GM10266 (cell line): Measurements from ENCODE around the gene SUSD4.

Source experiments
- DNase-seq: peaks from one replicate; pipeline ENCODE4 v3.0.0; 2012; ENCODE audit errors: extremely low spot score
- TF ChIP-seq, protein P1 (sequence below): IDR thresholded peaks from 2 replicates; pipeline ENCODE4 v1.5.1; 2012; ENCODE audit warnings: mild to moderate bottlenecking, low read depth; ENCODE audit not compliant: control insufficient read depth, insufficient read depth; ENCODE audit errors: missing control alignments

Gene SUSD4

DNA sequence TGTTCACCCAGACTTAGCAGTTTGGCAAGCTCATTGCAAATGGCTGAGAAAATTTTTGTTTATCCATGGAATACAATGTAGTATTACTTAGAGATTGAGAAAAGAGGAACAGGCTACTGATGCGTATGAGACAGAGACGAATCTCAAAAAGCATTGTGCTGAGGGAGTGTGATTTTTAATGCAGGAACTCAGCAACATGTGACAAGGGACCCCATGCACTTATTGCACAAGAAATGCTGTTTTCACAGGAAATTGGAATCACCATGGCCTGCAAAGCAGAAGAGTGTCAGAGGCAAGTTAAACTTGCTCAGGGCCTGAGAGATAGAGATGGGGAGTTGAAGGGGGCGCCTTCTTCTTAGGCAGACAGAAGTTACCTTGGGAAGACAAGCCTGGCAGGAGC lies 188.3 kb downstream of the SUSD4 start:
- TF ChIP-seq, protein P1, sequence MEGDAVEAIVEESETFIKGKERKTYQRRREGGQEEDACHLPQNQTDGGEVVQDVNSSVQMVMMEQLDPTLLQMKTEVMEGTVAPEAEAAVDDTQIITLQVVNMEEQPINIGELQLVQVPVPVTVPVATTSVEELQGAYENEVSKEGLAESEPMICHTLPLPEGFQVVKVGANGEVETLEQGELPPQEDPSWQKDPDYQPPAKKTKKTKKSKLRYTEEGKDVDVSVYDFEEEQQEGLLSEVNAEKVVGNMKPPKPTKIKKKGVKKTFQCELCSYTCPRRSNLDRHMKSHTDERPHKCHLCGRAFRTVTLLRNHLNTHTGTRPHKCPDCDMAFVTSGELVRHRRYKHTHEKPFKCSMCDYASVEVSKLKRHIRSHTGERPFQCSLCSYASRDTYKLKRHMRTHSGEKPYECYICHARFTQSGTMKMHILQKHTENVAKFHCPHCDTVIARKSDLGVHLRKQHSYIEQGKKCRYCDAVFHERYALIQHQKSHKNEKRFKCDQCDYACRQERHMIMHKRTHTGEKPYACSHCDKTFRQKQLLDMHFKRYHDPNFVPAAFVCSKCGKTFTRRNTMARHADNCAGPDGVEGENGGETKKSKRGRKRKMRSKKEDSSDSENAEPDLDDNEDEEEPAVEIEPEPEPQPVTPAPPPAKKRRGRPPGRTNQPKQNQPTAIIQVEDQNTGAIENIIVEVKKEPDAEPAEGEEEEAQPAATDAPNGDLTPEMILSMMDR = no peak
- DNase-seq = no peak

DNA sequence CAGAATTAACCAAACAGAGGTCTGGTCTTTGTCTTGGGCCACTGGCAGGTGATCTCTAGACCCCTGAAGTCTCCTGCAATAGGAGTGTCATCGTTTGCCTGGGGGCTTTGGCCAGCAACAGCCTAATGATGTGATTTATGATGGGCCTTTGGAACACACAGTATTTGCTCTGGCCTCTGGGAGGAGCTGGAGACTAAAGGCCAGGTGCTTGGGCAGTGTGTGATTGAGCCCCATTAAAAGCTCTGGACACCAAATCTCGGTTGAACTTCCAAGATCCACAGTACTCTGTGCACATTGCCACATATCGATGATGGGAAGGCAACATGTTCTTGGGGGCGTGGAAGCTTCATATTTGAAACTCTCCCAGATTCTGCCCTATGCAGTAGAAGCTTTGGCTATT lies 188.9 kb downstream of the SUSD4 start:
- TF ChIP-seq, protein P1 = no peak
- no peak for DNase-seq
